ENCODE results near the gene PCK1. TPM values are rescaled to one million over a fixed set of nuclear protein-coding genes. Genes with fewer than 3 reads are reported as not detected.

The PCK1 gene
- total and polyA plus RNA-seq, 2 of the 13 experiments (the other 11 are each of a cell fraction or from before 2014, with no cell fraction given) = 6.5 to 12.6 TPM

- TF ChIP-seq TBX3 (IDR thresholded peaks at IDR 0.05; ENCODE audit: borderline replicate concordance) (peak; percentile 72; the same call in 1 of the 2 replicates), ZNF138 (CRISPR knock-in tag; IDR thresholded peaks at IDR 0.05; ENCODE audit: low read depth) (no peak), SMARCC2 (IDR thresholded peaks at IDR 0.05) (no peak), ZNF556 (CRISPR knock-in tag; IDR thresholded peaks at IDR 0.05; ENCODE audit: borderline replicate concordance) (peak; percentile 24; the same call in 1 of the 2 replicates), NCOR1 (IDR thresholded peaks at IDR 0.05; ENCODE audit: borderline replicate concordance, low read length) (no peak)
Observed at GRCh38 chr20:57527728-57528127, 33.2 kb upstream of the PCK1 start (continued).

- H3K4me2 ChIP-seq (ENCODE audit: low read depth, low read length) = peak overlapping the region; percentile 71
- H3K27ac ChIP-seq (ENCODE audit: extremely low read length, insufficient read depth, low read length) = peak overlapping the region; percentile 15
- no TSS peak for BruUV-seq (replicated peaks)
- H3K27me3 ChIP-seq (ENCODE audit: control insufficient read depth in 1 of 2, insufficient read depth in 2 of 2, low read length in 2 of 2) = peaks cover 2 to 12% of the 10 kb centered on the region in 2 experiments; a peak in 2 of 5 replicates
- peaks cover 4% of the 10 kb centered on the region; the same call in 1 of the 2 replicates for H3K9me3 ChIP-seq (ENCODE audit: low read length)
- CTCF ChIA-PET (ENCODE audit: low intra/inter-chr PET ratio, low total read pairs) = interaction anchor here (1.4 to 5.7 kb wide), 3 partner anchors 14 to 65 kb away, joined by 4 to 140 read pairs (median 19); no protein-coding TSS in a partner anchor
- no peaks in the 10 kb centered on the region for H3K36me3 ChIP-seq (replicated peaks in 1 of 2; ENCODE audit: control insufficient read depth in 1 of 2, insufficient read depth in 2 of 2, low read length in 2 of 2)
- no peak overlapping the region for H2AFZ ChIP-seq (ENCODE audit: low read length)
- in situ Hi-C loops (cut with HindIII; ENCODE audit: extremely low pct_ligation_motif_present, low pct_unique_long_range_greater_than_20kb) = no loop called here
- H3K9ac ChIP-seq (ENCODE audit: insufficient read depth, low read depth, low read length) = no peak overlapping the region
- DNase-seq (ENCODE audit: low spot score) = no peak
- WGBS (ENCODE audit: low lambda C conversion rate) = 14% methylated on average over 4 of the region's 4 CpGs
- H3K4me1 ChIP-seq (ENCODE audit: insufficient read depth, low read length) = peaks cover 64% of the 10 kb centered on the region
- no peaks in the 10 kb centered on the region for H3K79me2 ChIP-seq (ENCODE audit: insufficient read depth, low read length)
- ATAC-seq = no peak
- H3K4me3 ChIP-seq (replicated peaks in 1 of 3; ENCODE audit: insufficient read depth in 1 of 3, low read depth in 2 of 3, low read length in 3 of 3) = peak overlapping the region in 1 of 3 experiments; percentile 5; a peak in 2 of 6 replicates
- TF ChIP-seq IRX3 (CRISPR knock-in tag; IDR thresholded peaks at IDR 0.05; ENCODE audit: borderline replicate concordance, low read depth) (0 out of 2 replicates have a peak, but pooled peaks have one; percentile 2), SAFB2 (CRISPR knock-in tag; IDR thresholded peaks at IDR 0.05; ENCODE audit: borderline replicate concordance, low read depth) (no peak), ZNF224 (CRISPR knock-in tag; IDR thresholded peaks at IDR 0.05) (no peak)
- intact Hi-C loops (cut with micrococcal nuclease; ENCODE audit: unreplicated experiment) = no loop called here
- no peaks in the 10 kb centered on the region for H4K20me1 ChIP-seq (ENCODE audit: insufficient read depth, low read length)
- no peak for FAIRE-seq
- POLR2A ChIA-PET = interaction anchor here (1.0 to 2.1 kb wide), 8 partner anchors 19 to 62 kb away, joined by 3 to 27 read pairs (median 6); partner anchors contain the start of gene PCK1
Observed at GRCh38 chr20:57528148-57528547, 32.8 kb upstream of the PCK1 start.
